NCI-H2196 (cell line): ENCODE measurements around the gene APRT.

Experiments
- DNase-seq: peaks from one replicate; lab custom pipeline; 2025; ENCODE audit not compliant: unreplicated experiment; lab: John Stamatoyannopoulos, UW

APRT gene

GRCh38 chr16:88809068-88809675 is 2.6 kb downstream of the APRT start:
- DNase-seq, result peak; percentile 8

DNA sequence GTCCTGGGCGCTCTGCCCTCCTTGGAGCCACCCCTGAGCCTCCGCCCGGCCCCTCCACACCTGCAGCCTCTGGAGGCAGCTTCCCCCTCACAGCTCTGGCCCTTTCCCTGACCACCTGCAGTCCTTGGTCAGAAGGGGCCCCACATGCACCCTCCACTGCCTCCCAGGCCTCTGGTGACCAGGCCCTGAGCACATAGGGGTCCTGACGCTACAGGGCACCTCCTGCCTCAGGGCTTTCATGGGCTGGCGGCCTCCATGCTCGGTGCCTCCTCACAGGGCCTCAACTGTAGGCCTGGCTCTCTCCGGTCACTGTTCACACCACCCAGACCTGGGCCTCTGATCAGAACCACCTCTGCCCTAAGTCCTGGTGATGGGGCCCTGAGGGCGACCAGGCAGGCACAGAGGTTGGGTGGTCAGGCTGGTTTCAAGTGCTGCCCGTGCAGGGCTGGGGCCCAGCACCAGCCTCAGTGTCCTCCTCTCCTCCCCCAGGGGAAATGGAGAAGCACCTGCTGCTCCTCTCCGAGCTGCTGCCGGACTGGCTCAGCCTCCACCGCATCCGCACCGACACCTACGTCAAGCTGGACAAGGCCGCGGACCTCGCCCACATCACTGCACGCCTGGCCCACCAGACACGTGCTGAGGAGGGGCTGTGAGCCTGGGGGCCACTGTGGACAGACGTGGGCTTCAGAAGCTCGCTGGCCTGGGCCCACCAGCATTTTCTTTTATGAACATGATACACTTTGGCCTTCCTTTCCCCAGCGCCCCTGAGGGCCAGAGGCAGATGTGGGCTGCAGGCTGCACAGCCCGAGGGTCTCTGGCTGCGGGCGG is 3.9 kb downstream of the APRT start:
- no peak for DNase-seq

DNA sequence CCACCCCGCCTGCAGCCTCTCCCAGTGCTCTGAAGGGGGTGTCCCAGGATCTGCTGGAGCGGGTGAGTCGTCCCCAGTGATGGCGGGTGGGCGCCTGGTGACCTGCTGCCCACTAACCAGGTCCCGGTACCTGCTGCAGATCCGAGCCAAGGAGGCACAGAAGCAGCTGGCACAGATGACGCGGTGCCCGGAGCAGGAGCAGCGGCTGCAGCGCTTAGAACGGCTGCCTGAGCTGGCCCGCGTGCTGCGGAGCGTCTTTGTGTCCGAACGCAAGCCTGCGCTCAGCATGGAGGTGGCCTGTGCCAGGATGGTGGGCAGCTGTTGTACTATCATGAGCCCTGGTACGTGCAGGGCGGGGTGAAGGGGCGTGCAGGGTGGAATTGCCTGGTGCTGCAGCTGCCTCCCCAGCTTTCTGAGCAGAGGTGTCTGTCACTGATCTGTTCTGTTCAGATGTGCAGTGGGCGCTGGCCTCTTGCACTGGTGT is 4.5 kb downstream of the APRT start:
- DNase-seq, result no peak

- DNase-seq, result no peak
Measured at GRCh38 chr16:88806491-88807111, 5.1 kb downstream of the APRT start.

DNA sequence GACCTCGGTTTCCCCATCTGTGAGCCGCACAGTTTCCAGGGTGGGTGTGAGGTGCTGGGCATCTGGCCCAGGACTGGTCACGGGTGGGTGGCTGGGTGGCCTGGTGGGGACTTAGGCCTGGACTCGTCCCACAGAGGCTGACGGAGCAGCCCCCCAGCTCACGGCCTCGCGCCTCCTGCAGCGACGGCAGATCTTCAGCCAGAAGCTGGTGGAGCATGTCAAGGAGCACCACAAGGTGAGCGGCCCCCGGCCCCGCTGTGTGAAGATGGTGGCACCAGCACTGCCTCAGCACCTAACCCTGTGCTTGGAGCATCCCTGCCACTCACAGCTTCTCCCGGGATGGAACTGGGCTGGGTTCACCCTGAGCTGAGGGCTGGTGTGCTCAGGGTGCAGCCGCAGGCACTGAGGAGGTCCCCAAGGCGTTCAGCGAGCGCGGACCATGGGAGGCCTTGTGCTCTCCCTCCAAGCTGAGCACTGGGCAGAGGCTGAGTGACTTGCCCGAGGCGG is 5.8 kb downstream of the APRT start:
- no peak for DNase-seq

DNA sequence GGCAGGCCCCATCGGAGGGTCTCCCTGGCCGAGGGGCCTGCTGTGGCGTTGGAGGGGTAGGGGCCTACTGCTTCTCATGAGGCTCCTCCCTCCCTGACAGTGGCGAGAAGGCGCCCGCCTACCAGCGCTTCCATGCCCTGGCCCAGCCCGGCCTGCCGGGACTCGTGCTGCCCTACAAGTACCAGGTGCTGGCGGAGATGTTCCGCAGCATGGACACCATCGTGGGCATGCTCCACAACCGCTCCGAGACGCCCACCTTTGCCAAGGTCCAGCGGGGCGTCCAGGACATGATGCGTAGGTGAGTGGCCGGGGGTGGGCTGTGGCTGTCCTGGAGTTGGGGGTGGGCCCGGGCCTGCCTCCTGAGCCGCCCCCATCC is 6.4 kb downstream of the APRT start:
- DNase-seq, result no peak

- peak; percentile 24 for DNase-seq
Measured at GRCh38 chr16:88804552-88805339, 7.0 kb downstream of the APRT start.

DNA sequence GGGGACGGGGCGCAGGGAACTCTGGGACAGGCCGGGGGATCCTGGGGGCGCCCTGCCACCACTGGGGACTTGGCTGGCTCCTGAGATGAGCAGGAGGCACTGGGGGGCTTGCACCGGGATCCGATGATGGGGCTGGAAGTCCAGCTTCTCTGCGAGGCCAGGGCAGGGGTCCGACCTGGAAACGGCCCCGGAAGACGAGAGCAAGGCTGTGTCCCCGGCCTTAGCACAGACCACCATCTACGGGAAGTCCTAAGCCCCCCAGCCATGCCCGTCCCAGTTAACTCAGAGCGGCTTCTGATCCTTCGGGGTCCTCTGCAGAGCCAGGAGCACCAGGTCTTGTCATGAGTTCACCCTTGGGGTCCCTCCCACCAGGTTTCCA is 7.6 kb downstream of the APRT start:
- no peak for DNase-seq

GRCh38 chr16:88803264-88803987 is 8.3 kb downstream of the APRT start, which contains the start of gene CDT1:
Gene CDT1, plus strand, starts transcription at chr16:88803789. Its CDS starts 43 bp downstream, at chr16:88803832.
- peak; percentile 74 for DNase-seq

DNA sequence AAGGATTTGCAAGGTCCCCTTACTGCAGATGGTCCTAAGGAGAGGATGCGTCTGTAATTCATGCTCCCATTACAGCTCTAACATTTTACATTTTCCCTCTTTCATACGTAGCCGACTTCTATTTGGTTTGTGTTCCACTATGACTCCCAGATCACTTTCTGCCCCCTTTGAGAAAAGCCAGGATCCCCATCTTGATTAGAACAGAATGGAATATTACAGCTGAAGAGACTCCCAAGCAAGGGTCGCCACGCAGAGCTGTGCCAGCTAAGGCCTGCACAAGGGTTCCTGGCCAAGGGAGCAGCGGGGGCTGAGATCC is 11.5 kb downstream of the APRT start:
- no peak for DNase-seq

- no peak for DNase-seq
Measured at GRCh38 chr16:88799569-88800276, 12.0 kb downstream of the APRT start.

- DNase-seq, result peak; percentile 10
Measured at GRCh38 chr16:88798772-88799455, 12.8 kb downstream of the APRT start.

- DNase-seq, result no peak
Measured at GRCh38 chr16:88798073-88798472, 13.7 kb downstream of the APRT start.

GRCh38 chr16:88796278-88796677 is 15.4 kb downstream of the APRT start:
- DNase-seq, result no peak

DNA sequence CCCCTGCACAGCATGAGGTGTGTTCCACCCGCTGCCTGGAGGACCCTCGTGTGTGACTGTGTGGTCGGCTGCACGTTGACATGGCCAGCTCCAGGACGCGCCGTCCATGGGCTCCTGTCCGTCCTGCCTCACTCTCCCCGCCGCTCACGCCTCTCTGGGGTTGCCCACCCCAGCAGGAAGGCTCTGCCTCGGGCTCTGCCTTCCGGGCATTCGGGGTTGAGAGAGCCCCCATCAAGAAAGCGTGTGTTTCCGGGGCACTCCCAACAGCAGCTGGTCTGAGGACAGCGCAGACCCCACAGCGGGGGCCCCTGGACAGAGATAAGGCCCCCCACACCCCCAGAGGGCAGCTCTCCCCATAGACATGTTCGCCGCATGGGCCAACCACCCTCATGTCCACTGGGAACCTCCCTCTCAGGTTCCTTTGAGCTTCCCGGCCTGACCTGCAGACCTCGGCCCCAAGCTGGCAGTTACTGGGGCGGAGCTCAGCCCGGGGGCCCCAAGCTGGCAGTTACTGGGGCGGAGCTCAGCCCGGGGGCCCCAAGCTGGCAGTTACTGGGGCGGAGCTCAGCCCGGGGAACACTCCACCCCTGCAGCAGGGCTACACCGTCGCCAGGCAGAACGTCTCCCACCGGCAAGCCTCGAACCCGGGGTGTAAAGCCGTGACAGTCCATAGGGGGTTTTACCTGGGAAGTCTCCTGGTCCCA is 18.3 kb downstream of the APRT start:
- DNase-seq, result no peak

DNA sequence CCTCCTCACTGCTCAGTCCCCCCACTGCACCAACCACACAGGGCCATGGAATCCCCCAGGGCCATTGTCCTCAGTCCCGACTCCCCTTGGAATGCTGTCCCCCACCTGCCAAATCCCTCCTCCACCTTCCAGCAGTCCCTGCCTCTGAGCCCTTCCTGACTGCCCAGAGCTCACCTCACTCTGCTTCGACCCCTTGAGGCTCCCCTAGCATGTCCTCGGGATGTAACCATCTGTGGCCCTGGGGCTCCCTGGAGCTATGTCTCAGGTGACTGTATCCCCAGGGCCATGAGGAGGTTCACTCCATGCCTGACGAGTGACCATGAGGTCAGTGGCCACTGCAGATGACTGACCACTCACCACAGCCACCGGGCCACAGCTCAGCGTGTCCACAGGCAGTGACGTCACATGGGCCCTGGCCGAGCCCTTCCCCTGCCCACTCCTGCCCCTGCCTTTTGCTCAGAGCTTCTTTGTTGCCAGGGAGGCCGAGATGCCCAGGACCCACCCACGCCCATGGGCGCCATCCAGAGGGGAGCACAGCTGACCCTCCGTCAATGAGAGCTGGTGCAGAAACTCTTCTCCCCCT is 19.0 kb downstream of the APRT start:
- no peak for DNase-seq

GRCh38 chr16:88792078-88792550 is 19.6 kb downstream of the APRT start:
- no peak for DNase-seq
